G401 (cell line): ENCODE data around the gene CPSF4L. TPM values are rescaled to one million over a fixed set of nuclear protein-coding genes. Genes with fewer than 3 reads are reported as not detected.
A peak's percentile ranks its signal among the peaks of the same experiment; 100 is the strongest.

Experiments used
- DNase-seq: peaks from one replicate; pipeline ENCODE4 v3.0.0-alpha.2; 2015; ENCODE audit warnings: low spot score
- in situ Hi-C: cut with HindIII; loops from 2 replicates; pipeline ENCODE4 v1.10.0; 2016; ENCODE audit warnings: low sequenced_read_pairs, mixed read lengths
- total RNA-seq: library from RNA; depleted of rRNA; stranded (reverse); fragments of >200 nt; shearing (Covaris generic); gene quantifications from 2 replicates; pipeline ENCODE4 v1.2.3, GENCODE V29; 2014

CPSF4L gene
- total RNA-seq, 1 experiment from 2014 or later, result 0.14 TPM

GRCh38 chr17:73248532-73248931 is 13.1 kb downstream of the CPSF4L start:
- no peak for DNase-seq
- in situ Hi-C loops, result no loop called here

GRCh38 chr17:73247726-73248125 is 14.0 kb downstream of the CPSF4L start:
- in situ Hi-C loops, result no loop called here
- DNase-seq, result no peak

GRCh38 chr17:73240561-73240960 is 21.1 kb downstream of the CPSF4L start:
- in situ Hi-C loops, result no loop called here
- no peak for DNase-seq

- in situ Hi-C loops, result no loop called here
- no peak for DNase-seq
Observed at GRCh38 chr17:73237714-73238113, 24.0 kb downstream of the CPSF4L start.

GRCh38 chr17:73234736-73235135 is 26.9 kb downstream of the CPSF4L start:
- DNase-seq, result no peak
- in situ Hi-C loops, result no loop called here

GRCh38 chr17:73232587-73233373 is 28.9 kb downstream of the CPSF4L start:
- DNase-seq, result peak; percentile 61
- in situ Hi-C loops, result no loop called here

- DNase-seq, result peak; percentile 96
- in situ Hi-C loops, result no loop called here
Observed at GRCh38 chr17:73231841-73232586, 29.7 kb downstream of the CPSF4L start.

- in situ Hi-C loops, result no loop called here
- peak; percentile 44 for DNase-seq
Observed at GRCh38 chr17:73231395-73231794, 30.3 kb downstream of the CPSF4L start.

- in situ Hi-C loops, result no loop called here
- DNase-seq, result no peak
Observed at GRCh38 chr17:73230088-73230487, 31.6 kb downstream of the CPSF4L start.

- in situ Hi-C loops, result no loop called here
- no peak for DNase-seq
Observed at GRCh38 chr17:73228748-73229236, 32.9 kb downstream of the CPSF4L start.

- in situ Hi-C loops, result no loop called here
- DNase-seq, result no peak
Observed at GRCh38 chr17:73227944-73228343, 33.7 kb downstream of the CPSF4L start.

GRCh38 chr17:73227379-73227778 is 34.3 kb downstream of the CPSF4L start:
- in situ Hi-C loops, result no loop called here
- DNase-seq, result no peak

GRCh38 chr17:73226556-73227172 is 35.0 kb downstream of the CPSF4L start:
- DNase-seq, result no peak
- in situ Hi-C loops, result no loop called here

GRCh38 chr17:73224663-73225305 is 36.9 kb downstream of the CPSF4L start:
- in situ Hi-C loops, result no loop called here
- no peak for DNase-seq

- in situ Hi-C loops, result no loop called here
- no peak for DNase-seq
Observed at GRCh38 chr17:73224237-73224636, 37.4 kb downstream of the CPSF4L start.

- DNase-seq, result no peak
- in situ Hi-C loops, result no loop called here
Observed at GRCh38 chr17:73223626-73224230, 38.0 kb downstream of the CPSF4L start.

- DNase-seq, result no peak
- in situ Hi-C loops, result no loop called here
Observed at GRCh38 chr17:73215447-73215846, 46.2 kb downstream of the CPSF4L start.

GRCh38 chr17:73214851-73215250 is 46.8 kb downstream of the CPSF4L start:
- in situ Hi-C loops, result no loop called here
- DNase-seq, result no peak

- in situ Hi-C loops, result no loop called here
- DNase-seq, result no peak
Observed at GRCh38 chr17:73214008-73214407, 47.7 kb downstream of the CPSF4L start.
